GM23338 (cell line): ENCODE results near the gene SORL1-AS1.
A peak's percentile ranks its signal among the peaks of the same experiment; 100 is the strongest.

Source experiments
- ATAC-seq: fragments of 200-7000 bp; cut with Tn5 transposase; 3 replicates; pipeline ENCODE4 v1.9.1; 2020
- DNase-seq: peaks from one replicate; pipeline ENCODE4 v3.0.0-alpha.2; 2015; ENCODE audit warnings: low spot score
- H2AFZ ChIP-seq: fragments of 200-600 bp; sonication (generic); 2 replicates; pipeline ENCODE4 v1.8.0; 2016; ENCODE audit warnings: antibody characterized with exemption, mild to moderate bottlenecking, moderate library complexity
- H3F3A ChIP-seq: fragments of 200-600 bp; sonication (generic); replicated peaks from 2 replicates; pipeline ENCODE4 v1.8.0; 2017; ENCODE audit warnings: antibody characterized with exemption, mixed run types, low read depth
- H3K27ac ChIP-seq: fragments of 200-600 bp; sonication (generic); 2 replicates; pipeline ENCODE4 v1.6.1; 2016; ENCODE audit warnings: low read depth
- H3K27me3 ChIP-seq: fragments of 200-600 bp; sonication (generic); 2 replicates; pipeline ENCODE4 v1.8.0; 2016; ENCODE audit warnings: mild to moderate bottlenecking, mixed run types, moderate library complexity; ENCODE audit not compliant: insufficient read depth
- H3K36me3 ChIP-seq: fragments of 200-600 bp; sonication (generic); 2 replicates; pipeline ENCODE4 v1.8.0; 2016; ENCODE audit warnings: mild to moderate bottlenecking; ENCODE audit not compliant: insufficient read depth
- H3K4me1 ChIP-seq: fragments of 200-600 bp; sonication (generic); 2 replicates; pipeline ENCODE4 v1.8.0; 2016; ENCODE audit warnings: mild to moderate bottlenecking, moderate library complexity; ENCODE audit not compliant: insufficient read depth
- H3K4me2 ChIP-seq: fragments of 200-600 bp; sonication (generic); 2 replicates; pipeline ENCODE4 v1.7.1; 2017; ENCODE audit warnings: mixed run types
- H3K4me3 ChIP-seq: fragments of 200-600 bp; sonication (generic); 2 replicates; pipeline ENCODE4 v1.6.1; 2016; ENCODE audit warnings: mixed run types
- H3K79me2 ChIP-seq: fragments of 200-600 bp; sonication (generic); replicated peaks from 2 replicates; pipeline ENCODE4 v1.8.0; 2017; ENCODE audit warnings: mild to moderate bottlenecking; ENCODE audit not compliant: insufficient read depth
- H3K9me2 ChIP-seq: fragments of 200-600 bp; sonication (generic); 2 replicates; pipeline ENCODE4 v1.8.0; 2017; ENCODE audit not compliant: insufficient read depth
- H4K20me1 ChIP-seq: fragments of 200-600 bp; sonication (generic); replicated peaks from 2 replicates; pipeline ENCODE4 v1.8.0; 2017; ENCODE audit warnings: mild to moderate bottlenecking; ENCODE audit not compliant: insufficient read depth
- H3K27ac Mint-ChIP-seq: 2 replicates; pipeline ENCODE4 v1.8.0; 2020; ENCODE audit warnings: inconsistent platforms, mild to moderate bottlenecking, moderate library complexity, mixed read lengths
- H3K27me3 Mint-ChIP-seq: 3 replicates; pipeline ENCODE4 v1.8.0; 2022; ENCODE audit warnings: low read depth, mild to moderate bottlenecking, moderate library complexity, mixed read lengths, inconsistent platforms; ENCODE audit not compliant: insufficient read depth, poor library complexity
- H3K36me3 Mint-ChIP-seq: 3 replicates; pipeline ENCODE4 v1.8.0; 2021; ENCODE audit warnings: low read depth, mild to moderate bottlenecking, inconsistent platforms, moderate library complexity, mixed read lengths
- H3K4me1 Mint-ChIP-seq: 3 replicates; pipeline ENCODE4 v1.8.0; 2020; ENCODE audit warnings: mild to moderate bottlenecking, inconsistent platforms, mixed read lengths
- H3K4me3 Mint-ChIP-seq: 3 replicates; pipeline ENCODE4 v1.8.0; 2021; ENCODE audit warnings: moderate library complexity, mild to moderate bottlenecking, inconsistent platforms, mixed read lengths
- H3K9me3 Mint-ChIP-seq: 3 replicates; pipeline ENCODE4 v1.8.0; 2020; ENCODE audit warnings: moderate library complexity, mild to moderate bottlenecking, inconsistent platforms, mixed read lengths
- CREB1 ChIP-seq: fragments of 250-450 bp; sonication (Bioruptor Pico); IDR thresholded peaks from 2 replicates; pipeline ENCODE4 v1.5.0; 2020; ENCODE audit warnings: low read depth, mild to moderate bottlenecking, moderate library complexity
- CTCF ChIP-seq, 2 experiments: fragments of 200-600 bp in 1 of 2; sonication (generic) in 1 of 2; conservative IDR thresholded peaks; 2 replicates each; pipeline versions ENCODE4 v1.5.1 to v1.6.1; 2016 to 2017; ENCODE audit warnings: antibody characterized with exemption in 2 of 2, low read depth in 2 of 2, mild to moderate bottlenecking in 2 of 2, moderate library complexity in 1 of 2
- ETS1 ChIP-seq: IDR thresholded peaks from 2 replicates; pipeline ENCODE4 v1.6.1; 2016; ENCODE audit warnings: antibody characterized with exemption
- EZH2 ChIP-seq: fragments of 200-600 bp; sonication (generic); IDR thresholded peaks from one replicate; pipeline ENCODE4 v1.8.0; 2017; ENCODE audit warnings: antibody characterized with exemption, mild to moderate bottlenecking, low read depth; ENCODE audit not compliant: unreplicated experiment
- EZH2phosphoT487 ChIP-seq: fragments of 200-600 bp; sonication (generic); IDR thresholded peaks from one replicate; pipeline ENCODE4 v1.8.1; 2018; ENCODE audit warnings: antibody characterized with exemption; ENCODE audit not compliant: unreplicated experiment
- JUNB ChIP-seq: IDR thresholded peaks from one replicate; pipeline ENCODE4 v1.6.1; 2016; ENCODE audit warnings: antibody characterized with exemption; ENCODE audit not compliant: unreplicated experiment
- NANOG ChIP-seq: IDR thresholded peaks from 2 replicates; pipeline ENCODE4 v1.6.1; 2016; ENCODE audit warnings: antibody characterized with exemption, borderline replicate concordance
- POLR2AphosphoS5 ChIP-seq: IDR thresholded peaks from 2 replicates; pipeline ENCODE4 v1.6.1; 2016; ENCODE audit warnings: antibody characterized with exemption, low read depth
- REST ChIP-seq: IDR thresholded peaks from one replicate; pipeline ENCODE4 v1.6.1; 2018; ENCODE audit warnings: antibody characterized with exemption; ENCODE audit not compliant: unreplicated experiment
- STAT1 ChIP-seq: IDR thresholded peaks from one replicate; pipeline ENCODE4 v1.6.1; 2016; ENCODE audit warnings: antibody characterized with exemption; ENCODE audit not compliant: unreplicated experiment
- ZNF114 ChIP-seq: fragments of 250-450 bp; sonication (Bioruptor Pico); IDR thresholded peaks from 2 replicates; pipeline ENCODE4 v1.5.0; 2020; ENCODE audit warnings: mild to moderate bottlenecking, moderate library complexity
- ZNF331 ChIP-seq: fragments of 250-450 bp; sonication (Bioruptor Pico); IDR thresholded peaks from 2 replicates; pipeline ENCODE4 v1.5.0; 2020; ENCODE audit warnings: low read depth, mild to moderate bottlenecking, moderate library complexity
- ZNF462 ChIP-seq: fragments of 250-450 bp; sonication (Bioruptor Pico); IDR thresholded peaks from 2 replicates; pipeline ENCODE4 v1.5.0; 2020; ENCODE audit warnings: mild to moderate bottlenecking, moderate library complexity

Gene SORL1-AS1

GRCh38 chr11:121445071-121445768 lies 7.5 kb downstream of the SORL1-AS1 start:
- Histone ChIP-seq H3K27ac (no peak overlapping the region), H3K27me3 (0 out of 2 replicates have a peak, but pooled peaks cover 4% of the 10 kb centered on the region), H4K20me1 (no peaks in the 10 kb centered on the region), H3K4me1 (peaks cover 32% of the 10 kb centered on the region), H3K36me3 (no peaks in the 10 kb centered on the region), H3K9me2 (no peaks in the 10 kb centered on the region), H3K4me2 (0 out of 2 replicates have a peak overlapping the region, but pooled peaks have one; percentile 55), H3F3A (0 out of 2 replicates have a peak, but pooled peaks cover 5% of the 10 kb centered on the region), H3K4me3 (no peak overlapping the region), H2AFZ (peak overlapping the region; percentile 10; the same call in 1 of the 2 replicates), H3K79me2 (no peaks in the 10 kb centered on the region)
- peak overlapping the region; percentile 1; the same call in 1 of the 2 replicates for H3K27ac Mint-ChIP-seq
- DNase-seq (no peak), ATAC-seq (no peak)
- H3K36me3 Mint-ChIP-seq: 0 out of 3 replicates have a peak, but pooled peaks cover 3% of the 10 kb centered on the region
- no peak overlapping the region for H3K4me3 Mint-ChIP-seq
- H3K4me1 Mint-ChIP-seq: peaks cover 39% of the 10 kb centered on the region
- no peak for TF ChIP-seq EZH2
- TF ChIP-seq REST: no peak
- TF ChIP-seq CREB1 (CRISPR knock-in tag): no peak
- TF ChIP-seq ZNF462 (CRISPR knock-in tag): no peak
- no peak for TF ChIP-seq EZH2phosphoT487
- TF ChIP-seq STAT1: no peak
- no peak for TF ChIP-seq ETS1
- TF ChIP-seq CTCF (conservative IDR thresholded peaks at IDR 0.05; ENCODE audit: low read depth in 2 of 2): no peak
- no peak for TF ChIP-seq NANOG
- no peak for TF ChIP-seq ZNF114
- no peak for TF ChIP-seq ZNF331 (CRISPR knock-in tag)
- TF ChIP-seq JUNB: no peak
- TF ChIP-seq POLR2AphosphoS5: no peak
- H3K27me3 Mint-ChIP-seq: no peaks in the 10 kb centered on the region
- no peaks in the 10 kb centered on the region; the same call in 2 of the 3 replicates for H3K9me3 Mint-ChIP-seq
